ENCODE data around the gene SPIN4. TPM values are rescaled to one million over a fixed set of nuclear protein-coding genes. Genes with fewer than 3 reads are reported as not detected.

Gene SPIN4
- polyA plus RNA-seq (2012; rRNA removed) = 2.6 and 3.3 TPM in 2 replicates
- polyA plus RNA-seq (2012; cell fraction: cytosol; rRNA removed) = 3.6 TPM in 2 replicates
- polyA plus RNA-seq (2012; cell fraction: nucleus; rRNA removed) = 2.0 and 3.2 TPM in 2 replicates

GRCh38 chrX:63350941-63351616 lies at the start of gene SPIN4:
Gene SPIN4, minus strand, starts transcription at chrX:63351332. Its CDS starts 513 bp downstream, at chrX:63350819.
- CTCF ChIA-PET = no interaction called here
- peaks cover 5% of the 10 kb centered on the region for H3F3A ChIP-seq (replicated peaks; ENCODE audit: insufficient read depth)
- peak within 1 kb of the TSS; percentile 67 for H3K4me2 ChIP-seq
- H2AFZ ChIP-seq (ENCODE audit: low read depth) = peak within 1 kb of the TSS; percentile 81
- H4K20me1 ChIP-seq (ENCODE audit: insufficient read depth) = no peaks in the 10 kb centered on the region
- H3K27me3 ChIP-seq (ENCODE audit: insufficient read depth) = no peaks in the 10 kb centered on the region
- H3K9me2 ChIP-seq = no peaks in the 10 kb centered on the region
- H3K4me3 ChIP-seq (ENCODE audit: low read depth in 2 of 2, low read length in 1 of 2) = peak within 1 kb of the TSS; percentile 61 to 76
- POLR2A ChIA-PET = no interaction called here
- H3K79me2 ChIP-seq (ENCODE audit: insufficient read depth) = peaks cover 3% of the 10 kb centered on the region; the same call in 1 of the 2 replicates
- H3K36me3 ChIP-seq (replicated peaks in 1 of 2; ENCODE audit: control insufficient read depth in 1 of 2, insufficient read depth in 2 of 2, low read length in 1 of 2) = no peaks in the 10 kb centered on the region
- DNase-seq = peak; percentile 88
- peak within 1 kb of the TSS; percentile 66 to 90 for H3K27ac ChIP-seq (ENCODE audit: low read depth in 2 of 2, low read length in 1 of 2)
- 4% methylated on average over 22 of the region's 58 CpGs for WGBS (ENCODE audit: low lambda C conversion rate)
- no peaks in the 10 kb centered on the region; a peak in 1 of 4 replicates for H3K4me1 ChIP-seq (ENCODE audit: control insufficient read depth in 1 of 2, insufficient read depth in 2 of 2, low read depth in 1 of 2, low read length in 1 of 2)
- no peaks in the 10 kb centered on the region for H3K9me3 ChIP-seq
- peak within 1 kb of the TSS; percentile 66 for H3K9ac ChIP-seq
- TF ChIP-seq TCF12 (IDR thresholded peaks at IDR 0.05) (peak; percentile 10; the same call in 1 of the 2 replicates), CTCF (IDR thresholded peaks at IDR 0.05) (no peak), TAF1 (IDR thresholded peaks at IDR 0.05; ENCODE audit: borderline replicate concordance, low read depth, low read length) (no peak), FOXJ3 (CRISPR knock-in tag; IDR thresholded peaks at IDR 0.05) (no peak), POLR2AphosphoS5 (IDR thresholded peaks at IDR 0.05; ENCODE audit: low read depth, low read length) (peak; percentile 66; the same call in 1 of the 2 replicates), USF2 (IDR thresholded peaks at IDR 0.05; ENCODE audit: borderline replicate concordance, low read depth, low read length) (no peak), PBX3 (IDR thresholded peaks at IDR 0.05) (no peak; the same call in 1 of the 2 replicates), RXRA (IDR thresholded peaks at IDR 0.05; ENCODE audit: borderline replicate concordance, low read depth) (no peak), ELF1 (IDR thresholded peaks at IDR 0.05) (peak; percentile 56), IRF3 (IDR thresholded peaks at IDR 0.05; ENCODE audit: low read depth, low read length) (no peak), FOSL2 (IDR thresholded peaks at IDR 0.05; ENCODE audit: borderline replicate concordance, low read depth) (no peak), RAD21 (IDR thresholded peaks at IDR 0.05; ENCODE audit: low read length) (peak; percentile 28), CHD2 (IDR thresholded peaks at IDR 0.05; ENCODE audit: low read length, partially characterized antibody) (peak; percentile 63), REST (IDR thresholded peaks at IDR 0.05; ENCODE audit: low read depth, low read length) (no peak), YY1 (IDR thresholded peaks at IDR 0.05; ENCODE audit: low read depth) (no peak), MEF2A (IDR thresholded peaks at IDR 0.05; ENCODE audit: borderline replicate concordance, low read depth) (no peak), JUND (IDR thresholded peaks at IDR 0.05) (no peak), MAX (IDR thresholded peaks at IDR 0.05; ENCODE audit: low read depth) (peak; percentile 87), TEAD4 (IDR thresholded peaks at IDR 0.05; ENCODE audit: borderline replicate concordance, insufficient read depth) (no peak), USF1 (IDR thresholded peaks at IDR 0.05; ENCODE audit: borderline replicate concordance, low read depth) (no peak), RCOR1 (IDR thresholded peaks at IDR 0.05; ENCODE audit: low read length) (no peak), RFX5 (IDR thresholded peaks at IDR 0.05; ENCODE audit: low read length) (no peak), EP300 (IDR thresholded peaks at IDR 0.05; ENCODE audit: borderline replicate concordance in 1 of 2, low read depth in 1 of 2, low read length in 1 of 2) (peak in 1 of 2 experiments; percentile 40; a peak in 1 of 4 replicates), FOXM1 (IDR thresholded peaks at IDR 0.05; ENCODE audit: low read depth) (no peak)

Measured in SK-N-SH (cell line).